HG02970 (cell line): ENCODE results near the gene SUPT3H.
"Not testable (repeated sequence)": the region's sequence is repeated elsewhere in the genome, so short reads cannot be mapped to it uniquely, and the experiment has no call there.

Experiments used
- ATAC-seq: cut with Tn5 transposase; IDR thresholded peaks from one replicate; pipeline ENCODE4 v1.9.1; 2021; ENCODE audit warnings: mild to moderate bottlenecking, moderate library complexity, moderate number of reproducible peaks; ENCODE audit not compliant: unreplicated experiment, low FRiP score

SUPT3H gene

DNA sequence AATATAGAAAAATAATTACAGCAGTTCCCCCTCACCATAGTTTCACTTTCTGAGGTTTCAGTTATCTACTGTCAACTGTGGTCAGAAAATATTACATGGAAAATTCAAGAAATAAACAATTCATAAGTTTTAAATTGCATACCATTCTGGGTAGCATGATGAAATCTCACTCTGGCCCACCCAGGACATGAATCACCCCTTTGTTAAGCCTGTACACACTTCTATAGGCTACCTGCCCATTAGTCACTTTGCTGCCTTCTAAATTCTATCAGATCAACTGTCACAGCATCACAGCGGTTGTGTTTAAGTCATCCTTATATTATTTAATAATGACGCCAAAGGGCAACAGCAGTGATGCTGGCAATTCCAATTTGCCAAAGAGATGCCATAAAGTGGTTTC lies 189.9 kb downstream of the SUPT3H start:
- ATAC-seq, result no peak

DNA sequence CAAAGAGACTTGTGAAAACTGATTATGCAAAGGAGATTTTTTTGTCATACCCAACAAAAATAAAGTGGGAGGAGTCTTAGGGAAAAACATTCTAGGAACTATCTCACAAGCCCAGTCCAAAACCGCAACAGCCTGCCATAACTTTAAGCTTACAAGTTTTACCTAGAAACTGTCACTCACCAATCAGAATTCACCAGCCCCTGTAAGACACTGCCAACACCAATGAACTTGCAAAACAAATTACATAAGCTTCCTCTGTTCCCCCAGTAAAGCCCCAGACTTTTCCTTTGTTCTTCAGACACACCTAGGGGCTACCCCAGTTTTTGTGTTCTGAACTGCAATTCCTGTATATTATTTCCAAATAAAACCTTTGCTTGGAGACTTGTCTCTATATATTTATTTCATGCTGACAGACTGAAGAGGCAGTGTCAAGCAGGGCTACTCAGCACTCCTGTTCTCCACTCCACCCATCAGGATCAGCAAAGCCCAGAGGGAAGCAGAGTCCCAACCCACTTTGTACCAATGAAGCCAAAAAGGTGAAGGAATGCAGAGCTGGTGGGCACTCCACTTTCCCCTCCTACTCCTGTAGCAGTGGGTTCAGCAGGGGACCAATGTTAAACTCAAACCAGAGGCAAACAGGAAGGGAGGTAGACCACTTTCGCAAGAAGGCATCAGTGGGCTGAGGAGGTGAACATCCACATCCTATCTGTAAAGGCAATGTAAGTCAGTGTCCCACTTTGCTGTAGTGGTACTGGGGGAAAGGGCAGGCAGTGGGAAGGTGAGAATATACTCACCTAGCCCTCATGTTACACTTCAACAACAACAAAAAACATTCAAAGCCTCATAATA lies 192.1 kb downstream of the SUPT3H start:
- ATAC-seq, result no peak

DNA sequence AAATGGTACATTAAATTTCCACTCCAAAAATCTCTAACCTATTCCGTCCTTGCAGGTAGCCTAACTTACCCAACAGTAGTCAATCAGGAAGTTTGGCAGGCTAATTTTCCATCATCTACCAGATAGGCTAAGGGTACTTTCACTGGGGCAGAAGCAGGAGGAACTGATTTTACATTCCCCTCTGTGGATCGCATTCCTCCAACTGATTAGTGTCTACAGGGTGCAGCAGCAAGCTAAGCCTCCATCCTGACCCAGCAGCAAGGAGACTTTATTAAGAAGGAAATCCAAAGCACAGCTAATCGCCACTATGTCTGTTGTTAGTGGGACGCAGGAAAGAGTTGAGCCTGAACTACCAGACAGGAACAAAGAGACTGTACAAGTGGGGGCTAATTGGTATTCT lies 192.8 kb downstream of the SUPT3H start:
- ATAC-seq, result no peak

DNA sequence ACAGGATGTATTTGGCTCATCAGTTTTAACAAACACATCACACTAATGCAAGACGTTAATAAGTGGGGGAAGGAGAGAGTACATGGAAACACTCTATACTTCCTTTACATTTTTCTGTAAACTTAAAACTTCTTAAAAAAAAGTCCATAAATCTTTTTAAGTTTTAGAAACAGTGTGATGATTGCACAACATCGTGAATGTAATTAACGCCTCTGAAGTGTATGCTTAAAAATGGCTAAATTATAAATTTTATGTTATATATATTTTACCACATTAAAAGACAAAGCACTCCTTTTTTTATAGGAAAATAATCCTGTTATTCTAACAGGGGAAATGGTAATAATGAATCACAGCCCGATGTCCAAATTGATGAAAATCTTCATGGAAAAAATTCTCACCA lies 193.7 kb downstream of the SUPT3H start:
- ATAC-seq, result no peak

DNA sequence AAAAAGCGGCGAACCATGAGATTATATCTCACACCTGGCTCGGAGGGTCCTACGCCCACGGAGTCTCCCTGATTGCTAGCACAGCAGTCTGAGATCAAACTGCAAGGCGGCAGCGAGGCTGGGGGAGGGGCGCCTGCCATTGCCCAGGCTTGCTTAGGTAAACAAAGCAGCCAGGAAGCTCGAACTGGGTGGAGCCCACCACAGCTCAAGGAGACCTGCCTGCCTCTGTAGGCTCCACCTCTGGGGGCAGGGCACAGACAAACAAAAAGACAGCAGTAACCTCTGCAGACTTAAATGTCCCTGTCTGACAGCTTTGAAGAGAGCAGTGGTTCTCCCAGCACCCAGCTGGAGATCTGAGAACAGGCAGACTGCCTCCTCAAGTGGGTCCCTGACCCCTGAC lies 201.4 kb downstream of the SUPT3H start:
- not testable (repeated sequence) for ATAC-seq

DNA sequence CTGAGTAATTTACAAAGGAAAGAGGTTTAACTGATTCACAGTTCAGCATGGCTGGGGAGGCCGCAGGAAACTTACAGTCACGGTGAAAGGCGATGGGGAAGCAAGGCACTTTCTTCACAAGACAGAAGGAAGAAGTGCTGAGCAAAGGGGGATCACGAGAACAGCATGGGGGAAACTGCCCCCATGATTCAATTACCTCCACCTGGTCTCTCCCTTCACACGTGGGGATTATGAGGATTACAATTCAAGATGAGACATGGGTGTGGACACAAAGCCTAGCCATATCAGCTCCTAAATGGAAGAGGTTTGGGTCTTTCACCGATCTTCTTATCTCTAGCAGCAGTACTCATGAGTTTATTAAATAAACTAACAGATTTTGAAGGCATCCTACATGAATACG lies 202.5 kb downstream of the SUPT3H start:
- no peak for ATAC-seq

DNA sequence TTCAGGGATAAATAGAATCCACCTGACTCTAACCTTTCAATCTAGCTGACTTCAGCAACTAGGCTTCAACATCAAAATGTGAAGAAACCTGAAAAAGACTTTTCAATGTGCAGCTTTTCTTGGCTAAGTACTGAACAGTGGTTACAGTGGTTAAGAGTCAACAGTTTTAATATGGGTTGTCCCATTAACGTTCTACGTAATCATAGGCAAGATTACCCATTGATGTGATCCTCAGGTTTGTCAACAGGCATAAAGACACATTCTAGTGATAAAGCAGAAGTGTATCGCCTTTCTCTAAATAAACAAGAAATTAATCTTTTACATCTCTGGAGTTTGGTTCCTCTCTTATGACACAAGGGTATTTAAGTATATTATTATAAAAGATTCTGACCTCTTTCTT lies 203.7 kb downstream of the SUPT3H start:
- no peak for ATAC-seq

DNA sequence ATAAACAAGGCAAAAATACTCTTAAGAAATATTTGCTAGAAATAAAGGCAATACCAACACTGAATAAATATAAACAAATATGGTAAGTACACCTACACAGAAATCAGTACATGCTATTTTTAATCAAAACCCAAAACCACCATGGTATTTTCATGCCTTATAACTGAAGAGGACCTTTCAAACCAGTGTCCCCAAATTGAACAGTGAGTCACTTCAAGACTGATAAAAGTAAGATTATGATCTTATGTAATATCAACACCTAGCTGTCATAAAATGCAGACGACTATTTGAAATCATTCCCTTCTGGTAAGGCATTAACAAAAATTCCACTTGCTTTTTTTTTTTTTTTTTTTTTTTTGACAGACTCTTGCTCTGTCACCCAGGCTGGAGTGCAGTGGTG lies 206.4 kb downstream of the SUPT3H start:
- no peak for ATAC-seq

DNA sequence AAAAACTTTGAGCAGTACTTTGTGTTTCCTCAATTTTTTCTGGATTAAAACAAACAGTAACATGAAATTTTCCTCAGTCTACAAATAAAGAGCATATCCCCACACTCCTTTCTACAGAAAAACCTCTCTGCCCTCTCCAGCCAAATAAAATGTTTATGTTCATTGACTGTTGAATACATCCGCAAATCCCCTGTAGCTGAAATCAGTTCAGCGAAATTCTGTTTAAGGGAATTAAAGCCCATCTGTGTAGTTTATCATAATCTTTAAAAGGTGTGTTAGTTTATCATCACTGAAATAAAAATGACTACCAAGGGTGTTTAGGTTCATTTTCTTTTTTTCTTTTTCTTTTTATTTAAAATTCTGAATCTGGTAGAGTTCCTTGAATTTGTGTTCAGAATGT lies 207.4 kb downstream of the SUPT3H start:
- ATAC-seq, result no peak

DNA sequence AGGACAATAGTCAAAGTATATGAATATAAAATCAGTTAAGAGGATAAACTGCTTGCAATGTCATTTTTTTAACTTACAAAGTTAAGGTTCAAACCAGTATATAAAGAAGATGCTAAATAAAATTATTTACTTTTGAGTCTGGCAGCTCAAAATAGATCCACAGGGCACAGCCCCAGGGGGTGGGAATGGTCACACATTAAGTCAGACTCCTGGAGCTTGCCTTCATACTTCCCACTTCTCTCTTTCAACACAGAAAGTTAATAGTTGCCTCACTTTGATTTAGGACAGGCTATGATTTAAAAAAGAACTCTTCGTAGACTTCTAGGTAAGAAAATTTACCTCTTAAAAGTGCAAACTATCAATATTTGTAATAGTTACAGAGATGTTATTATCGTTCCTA lies 207.9 kb downstream of the SUPT3H start:
- no peak for ATAC-seq

DNA sequence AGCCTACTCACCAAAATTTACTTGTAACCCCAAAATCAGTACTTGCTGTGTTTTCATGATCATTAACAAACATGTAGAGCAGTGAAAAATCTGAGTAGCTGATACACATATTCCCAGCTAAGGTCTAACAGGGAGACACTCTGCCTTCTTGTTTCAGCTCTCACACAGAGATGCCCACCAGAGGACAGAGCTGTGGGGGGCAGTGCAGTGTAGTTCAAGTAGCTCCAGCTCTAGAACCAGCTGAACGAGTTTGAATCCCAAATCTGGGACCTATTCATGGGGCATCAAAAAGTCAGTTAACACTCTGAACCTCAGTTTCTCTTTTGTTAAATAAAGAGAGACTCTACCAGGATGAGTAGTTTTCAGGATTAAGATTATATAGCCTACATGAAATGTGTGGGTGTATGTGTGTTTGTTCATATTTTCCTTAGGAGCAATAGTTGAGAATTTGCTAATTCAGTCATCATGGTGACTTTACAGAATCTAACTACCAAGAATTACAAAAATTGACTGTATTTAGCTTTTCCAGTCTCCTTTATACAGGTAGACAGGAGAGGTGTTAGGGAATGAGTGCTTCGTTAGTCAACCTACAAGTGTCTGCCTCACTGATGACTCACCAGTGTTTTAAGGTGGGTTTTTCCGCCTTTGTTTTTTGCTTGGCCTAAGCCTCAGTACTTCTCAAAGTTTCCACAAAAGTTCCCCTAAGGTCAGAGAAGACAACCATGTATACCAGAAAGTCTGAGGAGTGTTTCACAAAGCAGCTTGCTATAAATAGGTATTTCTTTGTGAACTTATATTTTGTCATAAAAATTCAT lies 213.6 kb downstream of the SUPT3H start:
- ATAC-seq, result peak; percentile 58

DNA sequence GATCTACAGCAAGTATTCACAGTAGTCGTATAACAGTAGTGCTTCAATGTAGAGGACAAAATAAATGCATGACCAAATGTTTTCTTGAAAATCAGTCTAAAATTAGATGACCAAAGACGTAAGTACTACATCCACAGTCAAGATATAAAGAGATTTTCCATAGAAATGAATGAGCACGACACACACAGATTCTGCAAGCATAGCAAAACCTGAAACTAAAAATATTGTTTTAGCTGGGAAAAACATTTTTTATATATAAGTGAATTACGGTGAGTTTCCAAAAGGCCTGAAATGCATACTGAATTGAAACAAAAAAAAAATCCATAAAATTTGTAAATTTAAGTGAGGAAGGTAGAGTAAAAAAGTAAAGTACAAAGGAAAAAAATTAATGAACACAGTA lies 217.4 kb downstream of the SUPT3H start:
- no peak for ATAC-seq

DNA sequence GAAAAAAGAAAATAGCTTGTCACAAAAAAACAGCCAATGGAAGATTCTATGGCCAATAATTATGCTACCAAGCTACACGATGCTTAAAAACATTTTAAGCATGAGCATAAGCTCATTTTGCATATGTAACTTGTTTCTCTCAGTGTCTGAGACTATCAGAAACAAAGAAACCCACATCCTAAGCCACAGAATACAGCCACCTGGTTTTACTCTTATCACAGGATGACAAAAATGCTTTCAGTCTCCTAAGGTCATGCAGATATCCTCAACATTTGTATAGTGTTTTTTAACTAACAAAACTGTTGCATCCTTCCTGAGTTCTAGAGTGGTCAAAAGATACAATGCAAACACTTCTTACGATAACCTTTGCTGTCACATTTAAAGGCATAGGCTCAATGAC lies 221.7 kb downstream of the SUPT3H start:
- peak; percentile 94 for ATAC-seq

DNA sequence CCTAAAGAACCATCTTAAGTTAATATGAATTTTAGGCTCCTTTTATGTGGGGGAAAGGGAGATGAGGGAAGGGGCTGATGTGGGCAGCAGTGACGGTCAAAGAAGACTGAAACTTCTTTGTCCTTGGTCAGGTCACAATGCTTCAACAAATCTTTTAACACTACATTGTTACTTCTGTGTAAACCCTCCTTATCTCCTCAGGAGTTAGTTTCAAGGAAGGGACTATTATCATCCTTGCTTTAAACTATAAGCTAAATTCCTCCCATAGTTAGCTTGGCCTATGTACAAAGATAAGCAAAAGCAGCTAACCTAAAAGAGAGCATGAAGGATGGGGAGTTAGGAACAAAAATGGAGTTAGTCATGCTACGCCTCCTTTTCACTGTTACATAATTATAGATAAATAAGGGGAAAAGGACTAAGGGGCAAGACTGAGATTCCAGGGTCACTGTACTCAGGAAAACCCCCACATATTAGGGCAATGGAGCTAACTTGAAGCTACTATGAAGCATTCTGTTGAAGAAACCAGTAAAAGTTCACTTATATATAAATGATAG lies 222.3 kb downstream of the SUPT3H start:
- ATAC-seq, result no peak

DNA sequence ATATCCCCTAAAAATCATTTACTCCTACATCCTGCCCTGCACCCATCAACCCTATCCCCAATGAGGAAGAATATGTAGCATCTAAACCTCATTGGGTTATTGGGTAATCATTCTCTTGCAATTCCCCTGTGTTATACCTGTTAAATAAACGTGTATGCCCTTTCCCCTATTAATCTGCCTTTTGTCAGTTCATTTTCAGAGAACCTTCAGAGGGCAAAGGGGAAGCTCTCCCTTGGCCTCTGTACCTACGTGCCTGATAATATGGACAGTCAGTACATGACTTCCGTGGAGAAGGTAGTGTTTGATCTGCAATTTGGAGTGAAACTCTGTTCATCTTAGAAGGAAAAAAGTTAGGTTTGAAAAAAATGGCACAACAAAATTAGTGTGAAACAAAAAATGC lies 223.1 kb downstream of the SUPT3H start:
- ATAC-seq, result no peak

DNA sequence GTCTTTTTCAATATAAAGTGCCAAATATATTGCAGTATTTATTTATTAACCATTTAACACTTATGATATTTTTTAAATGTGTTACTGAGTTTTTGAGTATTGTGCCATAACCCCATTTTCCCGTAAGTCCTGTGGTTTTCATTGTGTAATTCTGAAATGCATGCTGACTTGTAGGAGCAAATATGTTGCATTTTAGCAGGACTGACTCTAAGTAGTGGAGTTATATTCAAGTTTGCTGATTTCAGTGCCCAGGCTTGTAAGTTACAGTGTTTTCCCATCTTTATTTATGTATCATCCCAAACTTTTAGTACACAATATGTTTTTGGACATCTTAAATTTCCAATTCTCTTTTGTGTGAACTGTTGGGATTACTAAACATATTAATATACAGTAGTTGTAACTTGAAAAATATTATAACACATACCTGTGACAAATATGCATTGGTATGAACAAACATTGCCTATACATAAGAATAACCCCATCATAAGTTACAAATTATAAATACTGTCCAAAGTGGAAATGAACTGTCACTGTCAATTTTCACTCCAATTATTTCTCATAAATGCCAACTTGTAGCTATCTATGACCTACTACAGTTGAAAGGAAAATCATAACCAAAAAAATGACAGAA lies 228.9 kb downstream of the SUPT3H start:
- ATAC-seq, result no peak

DNA sequence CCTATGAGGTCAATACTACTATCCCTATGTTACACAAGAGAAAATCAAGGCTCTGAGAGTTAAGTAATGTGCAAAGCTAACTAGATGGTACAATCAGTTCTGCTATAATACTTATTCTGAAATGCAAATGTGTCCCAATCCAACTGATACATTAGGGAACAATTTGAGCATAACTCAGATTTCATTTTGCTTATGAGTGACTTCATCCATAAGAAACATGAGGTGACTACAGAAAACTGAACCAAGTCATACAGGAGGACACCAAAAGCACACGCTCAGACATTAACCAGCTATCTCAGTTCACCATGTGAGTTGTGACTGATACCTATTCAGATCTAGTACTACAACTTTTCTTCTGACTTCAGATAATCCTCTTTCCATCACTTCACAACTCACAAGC lies 229.5 kb downstream of the SUPT3H start:
- ATAC-seq, result no peak

DNA sequence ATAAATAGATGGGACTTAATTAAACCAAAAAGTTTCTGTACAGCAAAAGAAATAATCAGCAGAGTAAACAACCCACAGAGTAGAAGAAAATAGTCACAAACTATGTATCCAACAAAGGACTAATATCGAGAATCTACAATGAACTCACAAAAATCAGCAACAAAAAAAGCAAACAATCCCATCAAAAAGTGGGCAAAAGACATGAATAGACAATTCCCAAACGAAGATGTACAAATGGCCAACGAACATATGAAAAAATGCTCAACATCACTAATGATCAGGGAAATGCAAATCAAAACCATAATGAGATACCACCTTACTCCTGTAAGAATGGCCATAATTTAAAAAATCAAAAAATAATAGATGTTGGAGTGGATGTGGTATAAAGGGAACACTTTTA lies 232.1 kb downstream of the SUPT3H start:
- not testable (repeated sequence) for ATAC-seq

DNA sequence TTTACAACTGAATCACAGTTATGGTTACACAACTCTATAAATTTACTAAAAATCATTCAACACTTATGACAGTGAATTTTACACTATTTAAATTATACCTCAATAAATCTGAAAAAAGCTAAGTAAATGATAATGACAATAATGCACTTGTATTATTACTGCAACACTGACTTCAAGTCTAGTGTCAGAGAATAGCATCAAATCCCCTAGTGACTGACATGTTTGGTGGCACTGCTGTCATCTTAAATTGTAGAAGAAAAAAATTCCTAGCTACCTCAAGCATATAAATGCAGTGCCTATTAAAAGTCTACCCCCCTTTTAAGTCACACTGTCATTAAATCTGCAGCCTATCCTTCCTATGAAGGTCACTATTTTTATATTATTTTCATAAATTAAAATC lies 239.0 kb downstream of the SUPT3H start:
- ATAC-seq, result no peak

DNA sequence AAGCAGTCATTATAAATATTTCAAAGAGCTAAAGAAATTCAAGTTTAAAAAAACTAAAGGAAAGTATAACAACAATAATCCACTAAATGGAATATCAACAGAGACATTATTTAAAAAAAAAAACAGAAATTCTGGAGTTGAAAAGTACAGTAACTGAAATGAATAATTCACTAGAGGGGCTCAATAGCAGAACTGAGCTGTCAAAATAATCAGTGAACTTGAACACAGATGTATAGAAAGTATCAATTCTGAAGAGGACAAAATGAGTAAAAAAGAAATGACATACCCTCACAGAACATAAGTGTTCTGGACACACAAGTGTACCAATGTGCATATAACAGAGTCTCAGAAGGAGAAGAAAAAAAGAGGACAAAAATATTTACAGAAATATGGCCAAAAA lies 241.2 kb downstream of the SUPT3H start:
- ATAC-seq, result no peak

DNA sequence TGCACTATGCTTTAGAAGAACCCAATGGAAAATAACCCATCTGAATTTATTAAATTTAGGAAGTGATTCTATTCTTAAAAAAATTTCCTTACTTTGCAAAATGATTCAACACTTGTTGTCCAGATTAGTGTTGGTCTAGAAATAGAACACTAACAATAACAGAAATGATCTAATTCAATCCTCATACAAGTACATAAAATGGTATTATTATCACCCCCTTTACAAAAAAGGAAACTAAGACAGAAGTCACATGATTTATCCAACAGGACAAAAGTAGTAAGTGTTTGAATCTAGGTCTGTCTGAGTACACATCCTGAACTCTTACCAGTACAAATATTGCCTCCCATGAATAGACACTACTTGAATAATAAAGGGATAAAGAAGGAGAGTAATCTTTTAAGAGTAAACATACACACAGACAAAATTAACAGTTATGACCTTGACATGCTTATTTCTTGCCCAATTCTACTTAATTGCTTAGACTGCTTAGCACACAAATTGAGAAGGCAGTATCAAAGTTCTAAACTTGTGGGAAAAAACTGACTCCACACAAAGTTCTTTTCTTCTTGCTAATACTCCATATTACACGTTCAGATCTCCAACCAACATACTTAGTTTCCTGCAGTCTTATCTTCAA lies 245.0 kb downstream of the SUPT3H start:
- ATAC-seq, result no peak
